Measurements from ENCODE around the gene LMTK2.

DNA sequence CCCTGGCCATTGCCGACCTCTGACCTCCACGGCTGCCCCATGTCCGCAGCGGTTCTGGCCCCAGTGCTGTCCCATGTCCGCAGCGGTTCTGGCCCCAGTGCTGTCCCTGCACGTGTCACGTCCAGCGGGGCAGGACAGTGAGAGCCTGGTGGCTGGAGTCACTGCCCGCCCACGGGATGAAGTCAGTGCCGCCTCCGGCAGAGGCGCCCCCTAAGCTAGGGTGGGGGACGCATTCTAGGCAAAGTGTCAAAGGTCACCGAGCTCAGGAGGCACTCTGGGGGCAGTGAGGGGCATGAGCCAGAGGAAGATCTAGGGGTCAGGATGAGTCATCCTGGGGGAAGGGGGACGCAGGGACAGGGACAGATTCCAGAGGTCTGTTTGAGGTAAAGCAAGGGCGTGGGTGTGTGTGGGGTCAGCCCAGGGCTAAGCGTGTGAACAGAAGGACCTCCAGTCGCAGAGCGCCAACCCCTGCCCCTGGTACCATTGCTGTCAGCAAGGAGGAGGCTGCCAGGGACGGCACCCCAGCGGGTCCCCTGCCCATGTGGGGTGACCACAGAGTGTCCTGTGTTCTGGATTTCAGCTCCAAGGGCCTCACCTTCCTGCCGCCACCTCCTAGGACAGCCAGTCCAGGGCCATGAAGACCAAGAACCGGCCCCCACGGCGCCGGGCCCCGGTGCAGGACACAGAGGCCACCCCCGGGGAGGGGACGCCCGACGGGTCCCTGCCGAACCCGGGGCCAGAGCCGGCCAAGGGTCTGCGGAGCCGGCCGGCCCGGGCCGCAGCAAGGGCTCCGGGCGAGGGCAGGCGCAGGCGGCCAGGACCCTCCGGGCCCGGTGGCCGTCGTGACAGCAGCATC lies 105.2 kb downstream of the LMTK2 start:
- TF ChIP-seq CREB1 (CRISPR knock-in tag; IDR thresholded peaks at IDR 0.05; ENCODE audit: low read depth) (no peak), POLR2AphosphoS5 (IDR thresholded peaks at IDR 0.05; ENCODE audit: low read depth) (no peak), EZH2phosphoT487 (IDR thresholded peaks at IDR 0.05; ENCODE audit: unreplicated experiment) (no peak), EZH2 (IDR thresholded peaks at IDR 0.05; ENCODE audit: low read depth, unreplicated experiment) (no peak), ZNF114 (CRISPR knock-in tag; IDR thresholded peaks at IDR 0.05) (no peak), ZNF331 (CRISPR knock-in tag; IDR thresholded peaks at IDR 0.05; ENCODE audit: low read depth) (no peak), NANOG (IDR thresholded peaks at IDR 0.05; ENCODE audit: borderline replicate concordance) (no peak), STAT1 (IDR thresholded peaks at IDR 0.05; ENCODE audit: unreplicated experiment) (no peak), JUNB (IDR thresholded peaks at IDR 0.05; ENCODE audit: unreplicated experiment) (no peak)
- TF ChIP-seq, protein P1, sequence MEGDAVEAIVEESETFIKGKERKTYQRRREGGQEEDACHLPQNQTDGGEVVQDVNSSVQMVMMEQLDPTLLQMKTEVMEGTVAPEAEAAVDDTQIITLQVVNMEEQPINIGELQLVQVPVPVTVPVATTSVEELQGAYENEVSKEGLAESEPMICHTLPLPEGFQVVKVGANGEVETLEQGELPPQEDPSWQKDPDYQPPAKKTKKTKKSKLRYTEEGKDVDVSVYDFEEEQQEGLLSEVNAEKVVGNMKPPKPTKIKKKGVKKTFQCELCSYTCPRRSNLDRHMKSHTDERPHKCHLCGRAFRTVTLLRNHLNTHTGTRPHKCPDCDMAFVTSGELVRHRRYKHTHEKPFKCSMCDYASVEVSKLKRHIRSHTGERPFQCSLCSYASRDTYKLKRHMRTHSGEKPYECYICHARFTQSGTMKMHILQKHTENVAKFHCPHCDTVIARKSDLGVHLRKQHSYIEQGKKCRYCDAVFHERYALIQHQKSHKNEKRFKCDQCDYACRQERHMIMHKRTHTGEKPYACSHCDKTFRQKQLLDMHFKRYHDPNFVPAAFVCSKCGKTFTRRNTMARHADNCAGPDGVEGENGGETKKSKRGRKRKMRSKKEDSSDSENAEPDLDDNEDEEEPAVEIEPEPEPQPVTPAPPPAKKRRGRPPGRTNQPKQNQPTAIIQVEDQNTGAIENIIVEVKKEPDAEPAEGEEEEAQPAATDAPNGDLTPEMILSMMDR (conservative IDR thresholded peaks at IDR 0.05; ENCODE audit: low read depth in 2 of 2) = no peak
- TF ChIP-seq, protein P2, sequence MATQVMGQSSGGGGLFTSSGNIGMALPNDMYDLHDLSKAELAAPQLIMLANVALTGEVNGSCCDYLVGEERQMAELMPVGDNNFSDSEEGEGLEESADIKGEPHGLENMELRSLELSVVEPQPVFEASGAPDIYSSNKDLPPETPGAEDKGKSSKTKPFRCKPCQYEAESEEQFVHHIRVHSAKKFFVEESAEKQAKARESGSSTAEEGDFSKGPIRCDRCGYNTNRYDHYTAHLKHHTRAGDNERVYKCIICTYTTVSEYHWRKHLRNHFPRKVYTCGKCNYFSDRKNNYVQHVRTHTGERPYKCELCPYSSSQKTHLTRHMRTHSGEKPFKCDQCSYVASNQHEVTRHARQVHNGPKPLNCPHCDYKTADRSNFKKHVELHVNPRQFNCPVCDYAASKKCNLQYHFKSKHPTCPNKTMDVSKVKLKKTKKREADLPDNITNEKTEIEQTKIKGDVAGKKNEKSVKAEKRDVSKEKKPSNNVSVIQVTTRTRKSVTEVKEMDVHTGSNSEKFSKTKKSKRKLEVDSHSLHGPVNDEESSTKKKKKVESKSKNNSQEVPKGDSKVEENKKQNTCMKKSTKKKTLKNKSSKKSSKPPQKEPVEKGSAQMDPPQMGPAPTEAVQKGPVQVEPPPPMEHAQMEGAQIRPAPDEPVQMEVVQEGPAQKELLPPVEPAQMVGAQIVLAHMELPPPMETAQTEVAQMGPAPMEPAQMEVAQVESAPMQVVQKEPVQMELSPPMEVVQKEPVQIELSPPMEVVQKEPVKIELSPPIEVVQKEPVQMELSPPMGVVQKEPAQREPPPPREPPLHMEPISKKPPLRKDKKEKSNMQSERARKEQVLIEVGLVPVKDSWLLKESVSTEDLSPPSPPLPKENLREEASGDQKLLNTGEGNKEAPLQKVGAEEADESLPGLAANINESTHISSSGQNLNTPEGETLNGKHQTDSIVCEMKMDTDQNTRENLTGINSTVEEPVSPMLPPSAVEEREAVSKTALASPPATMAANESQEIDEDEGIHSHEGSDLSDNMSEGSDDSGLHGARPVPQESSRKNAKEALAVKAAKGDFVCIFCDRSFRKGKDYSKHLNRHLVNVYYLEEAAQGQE (IDR thresholded peaks at IDR 0.05; ENCODE audit: unreplicated experiment) = no peak
- TF ChIP-seq, protein P3, sequence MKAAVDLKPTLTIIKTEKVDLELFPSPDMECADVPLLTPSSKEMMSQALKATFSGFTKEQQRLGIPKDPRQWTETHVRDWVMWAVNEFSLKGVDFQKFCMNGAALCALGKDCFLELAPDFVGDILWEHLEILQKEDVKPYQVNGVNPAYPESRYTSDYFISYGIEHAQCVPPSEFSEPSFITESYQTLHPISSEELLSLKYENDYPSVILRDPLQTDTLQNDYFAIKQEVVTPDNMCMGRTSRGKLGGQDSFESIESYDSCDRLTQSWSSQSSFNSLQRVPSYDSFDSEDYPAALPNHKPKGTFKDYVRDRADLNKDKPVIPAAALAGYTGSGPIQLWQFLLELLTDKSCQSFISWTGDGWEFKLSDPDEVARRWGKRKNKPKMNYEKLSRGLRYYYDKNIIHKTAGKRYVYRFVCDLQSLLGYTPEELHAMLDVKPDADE (IDR thresholded peaks at IDR 0.05) = no peak
